ENCODE data around the gene DHTKD1.
"Not testable (repeated sequence)": the region's sequence is repeated elsewhere in the genome, so short reads cannot be mapped to it uniquely, and the experiment has no call there.

Gene DHTKD1

DNA sequence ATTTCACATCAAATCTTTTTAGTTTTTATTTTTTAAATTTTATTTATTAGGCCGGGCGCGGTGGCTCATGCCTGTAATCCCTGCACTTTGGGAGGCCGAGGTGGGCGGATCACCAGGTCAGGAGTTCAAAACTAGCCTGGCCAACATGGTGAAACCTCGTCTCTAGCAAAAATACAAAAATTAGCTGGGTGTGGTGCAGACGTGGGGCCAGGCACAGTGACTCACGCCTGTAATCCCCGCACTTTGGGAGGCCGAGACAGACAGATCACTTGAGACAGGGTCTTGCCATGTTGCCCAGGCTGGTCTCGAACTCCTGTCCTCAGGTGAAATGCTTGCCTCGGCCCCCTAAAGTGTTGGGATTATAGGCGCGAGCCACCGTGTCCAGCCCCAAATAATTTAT is 2.7 kb downstream of the DHTKD1 start:
- not testable (repeated sequence) for DNase-seq

DNA sequence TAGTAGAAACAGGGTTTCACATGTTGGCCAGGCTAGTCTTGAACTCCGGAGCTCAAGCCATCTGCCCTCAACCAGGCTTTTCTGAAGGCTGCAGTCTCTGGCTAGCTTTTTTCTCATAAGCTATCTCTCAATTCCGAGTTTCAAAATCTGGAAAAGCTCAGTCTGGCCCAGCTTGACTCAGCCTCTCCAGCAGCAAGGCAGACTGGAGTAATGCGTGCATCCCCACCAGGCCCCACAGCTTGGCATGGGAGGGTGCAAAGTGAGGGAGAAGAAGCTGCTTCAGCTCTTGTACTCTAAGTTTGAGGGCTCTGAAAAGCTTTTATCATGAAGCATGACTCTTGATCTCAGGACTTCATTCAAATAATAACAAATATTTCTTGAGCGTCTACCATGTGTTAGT is 4.8 kb downstream of the DHTKD1 start:
- no peak for DNase-seq

DNA sequence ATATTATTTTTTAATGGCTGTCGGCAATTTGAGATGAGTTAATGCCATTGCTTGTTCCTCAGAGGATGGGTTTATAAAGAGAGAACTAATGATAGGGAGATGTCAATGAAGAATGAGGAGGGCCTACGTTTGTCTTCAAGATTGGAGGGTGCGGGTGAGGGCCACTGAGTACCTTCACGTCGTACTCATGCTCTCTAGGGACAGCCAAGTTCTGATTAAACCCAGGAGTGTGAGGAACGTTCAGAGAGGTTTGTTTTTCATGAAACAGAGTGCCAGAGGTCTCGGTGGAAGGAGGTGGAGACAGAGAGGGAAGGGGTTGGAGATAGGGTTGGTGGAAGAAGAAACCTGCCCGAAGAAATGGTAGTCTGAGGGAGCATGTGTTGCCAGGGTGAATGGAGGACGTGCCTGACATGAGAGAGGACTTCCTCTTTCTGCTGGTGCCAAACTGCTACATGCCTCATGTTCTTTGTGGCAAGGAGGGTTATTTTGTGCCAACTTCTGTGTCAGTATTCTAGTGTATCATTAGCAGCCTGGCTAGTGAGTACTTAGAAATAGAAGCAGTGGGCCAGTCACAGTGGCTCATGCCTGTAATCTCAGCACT is 8.9 kb downstream of the DHTKD1 start:
- peak in 1 of 2 donors; percentile 30 for DNase-seq

DNA sequence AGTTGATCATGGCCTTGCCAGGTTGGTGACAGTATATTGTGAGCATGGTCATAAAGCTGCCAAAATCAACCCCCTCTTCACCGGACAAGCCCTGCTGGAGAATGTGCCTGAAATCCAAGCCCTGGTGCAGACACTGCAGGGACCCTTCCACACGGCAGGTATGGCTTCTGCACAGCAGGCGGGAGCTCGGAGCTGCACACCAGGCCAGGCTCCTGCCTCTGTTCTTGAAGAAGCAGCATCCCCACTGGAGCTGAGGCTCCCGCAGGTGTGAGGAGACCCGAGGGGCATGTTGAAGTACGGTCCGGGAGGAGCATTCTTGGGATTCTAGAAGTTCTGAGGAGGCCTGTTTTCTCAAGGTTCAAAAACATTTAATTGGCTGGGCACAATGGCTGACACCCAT is 12.7 kb downstream of the DHTKD1 start:
- no peak for DNase-seq

DNA sequence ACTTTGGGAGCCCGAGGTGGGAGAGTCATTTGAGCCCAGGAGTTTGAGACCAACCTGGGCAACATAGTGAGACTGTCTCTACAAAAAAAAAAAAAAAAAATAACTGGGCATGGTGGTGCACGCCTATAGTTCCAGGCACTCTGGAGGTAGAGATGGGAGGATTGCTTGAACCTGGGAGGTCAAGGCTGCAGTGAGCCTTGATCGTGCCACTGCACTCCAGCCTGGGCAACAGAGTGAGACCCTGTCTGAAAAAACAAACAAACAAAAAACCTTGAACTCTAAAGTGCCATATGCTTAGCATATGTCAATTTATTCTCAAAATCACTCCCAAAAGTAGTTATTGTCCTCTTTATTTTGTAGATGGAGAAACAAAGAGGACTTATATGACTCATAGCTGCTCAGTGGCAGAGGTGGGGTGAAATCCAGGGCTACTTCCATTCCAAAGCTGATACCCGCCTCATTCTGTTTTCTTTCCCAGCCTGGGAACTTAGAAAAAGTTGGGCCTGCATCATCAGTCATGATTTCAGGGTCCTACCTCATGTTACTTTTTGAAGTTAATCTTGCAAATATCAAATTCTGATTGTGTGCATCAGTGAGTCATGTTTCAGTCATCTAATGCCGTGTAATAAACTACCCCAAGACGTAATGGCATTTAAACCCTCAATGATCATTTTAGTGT is 13.3 kb downstream of the DHTKD1 start:
- no peak for DNase-seq

DNA sequence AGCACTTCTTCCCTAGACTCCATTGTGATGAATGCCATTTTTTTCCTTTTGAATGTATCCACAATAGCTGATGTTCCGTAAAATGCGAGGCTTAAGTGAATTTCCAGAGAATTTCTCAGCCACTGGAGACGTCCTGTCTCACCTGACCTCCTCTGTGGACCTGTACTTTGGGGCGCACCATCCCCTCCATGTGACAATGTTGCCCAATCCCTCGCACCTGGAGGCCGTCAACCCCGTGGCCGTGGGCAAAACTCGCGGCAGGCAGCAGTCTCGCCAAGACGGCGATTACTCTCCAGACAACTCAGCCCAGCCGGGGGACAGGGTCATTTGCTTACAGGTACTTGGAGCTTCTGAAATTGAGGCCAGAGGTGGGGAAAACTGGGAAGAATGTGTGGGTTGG is 20.2 kb downstream of the DHTKD1 start:
- no peak for DNase-seq

DNA sequence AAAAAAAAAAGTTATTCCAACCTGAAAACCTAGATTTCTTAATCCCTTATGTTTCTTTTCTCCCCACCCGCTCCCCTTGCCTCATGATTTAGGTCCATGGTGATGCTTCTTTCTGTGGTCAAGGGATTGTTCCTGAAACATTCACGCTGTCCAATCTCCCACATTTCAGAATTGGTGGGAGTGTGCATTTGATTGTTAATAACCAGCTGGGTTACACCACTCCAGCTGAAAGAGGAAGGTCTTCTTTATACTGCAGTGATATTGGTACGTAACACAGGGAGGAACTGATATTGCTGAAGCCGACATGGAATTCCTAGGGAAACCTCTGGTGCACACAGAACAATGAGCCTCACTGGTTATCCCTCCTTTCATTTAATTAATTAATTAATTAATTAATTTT is 22.7 kb downstream of the DHTKD1 start:
- no peak for DNase-seq

DNA sequence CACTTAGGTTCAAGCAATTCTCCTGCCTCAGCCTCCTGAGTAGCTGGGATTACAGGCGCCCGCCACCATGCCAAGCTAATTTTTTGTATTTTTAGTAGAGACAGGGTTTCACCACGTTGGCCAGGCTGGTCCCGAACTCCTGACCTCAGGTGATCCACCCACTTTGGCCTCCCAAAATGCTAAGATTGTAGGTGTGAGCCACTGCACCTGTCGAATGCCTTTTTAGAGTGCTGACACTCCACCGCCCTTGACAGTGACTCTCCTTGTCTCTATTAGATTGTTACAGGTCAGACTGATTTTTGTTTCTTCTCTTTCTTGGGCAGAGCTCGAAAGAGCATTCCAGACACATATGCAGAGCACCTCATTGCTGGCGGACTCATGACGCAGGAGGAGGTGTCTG is 28.6 kb downstream of the DHTKD1 start:
- not testable (repeated sequence) for DNase-seq

DNA sequence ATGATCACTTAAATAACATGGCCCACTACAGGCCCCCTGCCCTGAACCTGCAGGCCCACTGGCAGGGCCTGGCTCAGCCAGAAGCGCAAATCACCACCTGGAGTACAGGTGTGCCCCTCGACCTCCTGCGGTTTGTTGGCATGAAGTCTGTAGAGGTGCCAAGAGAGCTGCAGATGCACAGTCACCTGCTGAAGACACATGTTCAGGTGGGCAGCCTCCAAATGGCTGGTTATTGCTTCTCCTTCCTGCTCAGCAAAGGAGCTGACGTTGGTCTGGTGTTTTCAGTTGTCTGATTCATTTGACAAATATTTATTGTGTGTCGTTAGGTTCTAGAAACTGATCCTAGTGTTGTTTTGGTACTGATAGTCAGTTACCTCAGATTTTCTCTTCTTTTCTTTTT is 29.0 kb downstream of the DHTKD1 start:
- DNase-seq, result no peak

DNA sequence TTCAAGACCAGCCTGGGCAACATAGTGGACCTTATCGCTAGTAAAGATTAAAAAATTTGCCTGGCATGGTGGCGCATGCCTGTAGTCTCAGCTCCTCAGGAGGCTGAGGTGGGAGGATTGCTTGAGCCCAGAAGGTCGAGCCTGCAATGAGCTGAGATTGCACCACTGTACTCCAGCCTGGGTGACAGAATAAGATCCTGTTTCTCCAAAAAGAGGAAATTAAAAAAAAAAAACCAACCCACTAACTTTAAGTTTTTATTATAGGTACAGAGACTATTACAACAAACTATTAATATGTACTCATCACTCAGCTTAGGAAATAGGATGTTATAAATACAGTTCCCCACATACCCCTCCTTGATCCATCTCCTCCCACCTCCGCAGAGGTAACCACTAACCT is 30.2 kb downstream of the DHTKD1 start:
- DNase-seq, result no peak

DNA sequence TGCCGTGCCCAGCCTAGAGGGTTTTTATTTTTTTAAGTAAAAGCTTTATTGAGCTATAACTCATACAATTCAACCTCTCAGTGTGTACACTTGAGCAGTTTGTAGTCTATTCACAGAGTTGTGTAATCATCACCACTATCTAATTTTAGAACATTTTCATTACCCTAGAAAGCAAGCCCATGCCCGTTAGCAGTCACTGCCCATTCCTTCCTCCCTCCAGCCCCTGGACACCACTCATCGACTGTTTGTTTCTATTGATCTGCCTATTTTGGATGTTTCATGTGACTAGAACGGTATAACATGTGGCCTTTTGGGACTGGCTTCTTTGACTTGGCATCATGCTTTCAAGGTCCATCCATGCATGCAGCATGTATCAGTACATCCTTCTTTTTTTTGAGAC is 35.0 kb downstream of the DHTKD1 start:
- DNase-seq, result no peak

DNA sequence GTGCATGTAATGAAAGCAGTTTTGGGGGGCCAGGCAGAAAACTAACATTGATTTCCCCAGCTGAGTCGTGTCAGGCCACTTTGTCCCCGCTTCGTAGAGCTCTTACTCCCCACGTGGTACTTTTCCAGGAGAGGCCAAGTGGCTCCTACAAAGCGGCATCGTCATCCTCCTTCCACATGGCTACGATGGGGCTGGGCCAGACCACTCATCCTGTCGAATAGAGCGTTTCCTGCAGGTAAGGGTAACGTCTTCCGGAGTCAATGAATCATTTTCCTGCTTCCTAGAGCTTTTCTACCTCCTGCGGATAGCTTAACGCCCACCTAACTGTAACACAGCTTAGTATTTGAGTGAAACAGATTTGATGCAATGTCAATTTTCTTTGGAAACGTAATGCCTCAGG is 39.0 kb downstream of the DHTKD1 start:
- DNase-seq, result no peak

DNA sequence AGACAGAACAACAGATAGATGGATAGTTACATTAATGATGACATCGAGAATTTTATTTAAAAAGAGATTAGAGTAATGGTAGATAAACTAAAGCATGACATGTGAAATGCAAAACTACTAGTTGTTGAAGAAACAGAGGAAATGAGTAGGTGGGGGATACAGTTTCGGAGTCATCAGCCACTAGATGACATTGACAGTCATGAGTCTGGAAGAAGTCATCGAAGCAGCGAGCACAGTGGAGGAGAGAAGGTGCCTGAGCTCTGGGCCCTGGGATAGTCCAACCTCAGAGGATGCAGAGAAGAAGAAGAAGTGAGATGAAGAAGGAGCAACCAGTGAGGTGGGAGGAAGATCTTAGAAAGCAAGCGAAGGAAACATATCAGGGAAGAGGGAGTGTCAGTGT is 40.5 kb downstream of the DHTKD1 start:
- DNase-seq, result no peak

DNA sequence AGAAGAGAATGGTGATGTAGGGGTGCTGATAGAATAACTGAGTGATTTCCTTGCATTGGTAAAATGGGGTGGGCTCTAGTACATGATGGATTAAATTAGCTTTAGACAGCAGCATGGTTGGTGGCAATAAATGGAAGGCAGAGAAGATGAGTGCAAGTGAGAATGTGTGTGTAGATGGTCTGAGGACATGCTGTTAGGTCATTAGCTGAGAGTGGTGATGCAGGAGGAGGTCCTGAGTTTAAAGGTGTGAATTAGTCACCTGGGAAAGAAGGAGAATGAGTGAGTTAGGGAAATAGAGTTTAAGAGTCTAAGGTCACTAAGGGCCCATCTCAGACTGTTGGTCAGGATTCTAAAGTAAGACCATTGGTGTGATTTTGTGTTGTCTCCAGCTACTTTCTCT is 42.8 kb downstream of the DHTKD1 start:
- no peak for DNase-seq

DNA sequence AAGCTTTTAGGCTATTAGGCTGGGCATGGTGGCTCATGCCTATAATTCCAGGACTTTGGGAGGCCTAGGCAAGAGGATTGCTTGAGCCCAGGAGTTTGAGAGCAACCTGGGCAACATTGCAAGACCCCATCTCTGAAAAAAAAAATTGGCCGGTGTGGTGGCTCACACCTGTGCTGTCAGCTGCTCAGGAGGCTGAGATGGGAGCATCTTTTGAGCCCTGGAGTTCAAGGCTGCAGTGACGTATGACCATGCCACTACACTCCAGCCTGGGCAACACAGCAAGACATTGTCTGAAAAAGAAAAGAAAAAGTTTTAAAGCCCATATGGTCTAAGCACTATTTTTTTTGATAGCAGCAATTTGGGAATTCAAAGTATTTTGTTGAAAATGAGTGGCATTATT is 44.9 kb downstream of the DHTKD1 start:
- no peak for DNase-seq

DNA sequence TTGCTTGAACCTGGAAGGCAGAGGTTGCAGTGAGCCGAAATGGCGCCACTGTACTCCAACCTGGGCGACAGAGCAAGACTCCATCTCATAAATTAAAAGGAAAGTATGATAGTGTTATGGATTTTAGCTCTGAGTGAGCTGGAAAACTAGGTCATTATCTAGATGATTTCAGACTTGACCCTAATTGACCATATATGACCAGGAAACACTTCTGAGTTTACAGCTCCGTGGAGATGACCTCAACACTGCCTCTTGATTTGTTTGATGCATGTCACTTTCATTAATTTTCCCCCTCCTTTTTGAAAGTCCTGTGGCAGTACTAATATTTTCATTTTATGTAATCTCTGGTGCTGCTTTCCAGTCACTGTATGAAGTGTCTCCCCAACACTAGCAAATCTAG is 52.9 kb downstream of the DHTKD1 start:
- DNase-seq, result no peak

DNA sequence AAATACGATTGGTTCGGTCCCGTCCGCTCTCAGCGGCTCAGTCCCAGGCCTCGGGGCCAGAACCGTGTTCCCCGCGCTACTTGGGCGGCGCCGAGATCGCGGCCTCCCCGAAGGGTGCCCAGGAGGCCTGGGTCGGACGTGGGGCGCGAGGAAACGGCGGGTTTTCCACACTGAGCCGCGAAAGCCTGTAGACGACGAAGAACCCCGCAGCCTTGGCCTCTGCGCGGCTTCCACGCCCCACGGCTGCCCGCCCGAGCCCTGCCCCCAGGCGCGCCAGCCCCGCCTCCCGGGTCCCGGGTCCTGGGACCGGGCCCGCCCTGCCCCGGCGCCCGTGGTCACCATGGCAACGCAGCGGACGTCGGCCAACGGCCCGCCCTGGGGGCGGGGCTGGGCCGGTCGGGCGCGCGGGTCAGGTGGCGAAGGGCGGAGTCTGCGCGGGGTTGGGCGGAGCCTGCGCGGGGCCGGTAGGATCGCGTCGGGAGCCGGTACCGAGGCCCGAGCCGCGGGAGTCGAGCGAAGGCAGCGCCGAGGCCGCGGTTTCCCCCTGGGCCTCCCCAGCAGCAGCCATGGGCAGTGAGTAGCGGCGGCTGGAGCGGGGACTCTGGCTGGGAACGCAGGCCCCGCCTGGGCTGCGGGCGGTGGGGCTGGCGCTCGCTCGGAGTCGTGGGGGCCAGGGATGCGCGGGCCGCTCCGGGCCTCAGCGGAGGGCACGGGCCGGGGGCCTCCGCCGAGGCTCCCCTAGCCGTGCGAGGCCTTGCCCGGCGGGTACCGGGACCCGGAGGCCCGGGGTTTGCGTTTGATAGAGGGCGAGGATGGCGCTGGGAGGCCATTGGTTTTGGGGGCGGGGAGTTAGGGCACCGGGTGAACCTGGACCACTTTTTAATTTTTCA is 60.7 kb downstream of the DHTKD1 start, which contains the start of gene SEC61A2:
Gene SEC61A2, plus strand, starts transcription at position 456 of the 890 bp plus-strand sequence. Its CDS starts 111 bp downstream, at position 567.
- DNase-seq, result peak; percentile 96 to 98

DNA sequence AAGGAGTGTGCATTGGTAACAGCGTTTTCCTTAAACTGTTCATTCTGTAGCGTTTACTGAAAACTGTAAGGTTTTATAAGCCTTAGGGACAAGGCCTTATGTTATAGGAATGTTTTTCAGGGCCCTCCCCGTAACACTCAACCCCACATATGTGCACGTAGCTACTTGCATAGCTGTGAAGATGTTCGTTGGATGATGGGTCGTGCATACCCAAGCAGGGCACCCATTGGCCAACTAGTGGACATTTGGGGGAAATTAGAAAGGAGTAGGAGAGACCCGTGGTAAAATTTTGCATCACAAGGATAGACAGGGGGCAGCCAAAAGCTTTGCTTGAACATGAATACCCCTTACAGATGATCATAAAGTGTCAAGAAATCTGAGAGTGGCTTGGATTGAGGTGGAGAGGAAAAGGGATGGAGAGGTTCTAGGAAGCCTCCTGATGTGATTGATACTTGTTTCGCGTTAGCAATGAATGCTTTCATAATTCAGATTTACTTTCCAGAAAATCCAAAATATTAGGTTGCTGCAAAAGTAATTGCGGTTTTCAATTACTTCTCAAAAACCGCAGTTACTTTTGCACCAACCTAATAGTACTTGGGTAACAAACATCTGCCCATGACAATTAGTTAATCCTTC is 61.6 kb downstream of the DHTKD1 start:
- peak; percentile 44 to 67 for DNase-seq

DNA sequence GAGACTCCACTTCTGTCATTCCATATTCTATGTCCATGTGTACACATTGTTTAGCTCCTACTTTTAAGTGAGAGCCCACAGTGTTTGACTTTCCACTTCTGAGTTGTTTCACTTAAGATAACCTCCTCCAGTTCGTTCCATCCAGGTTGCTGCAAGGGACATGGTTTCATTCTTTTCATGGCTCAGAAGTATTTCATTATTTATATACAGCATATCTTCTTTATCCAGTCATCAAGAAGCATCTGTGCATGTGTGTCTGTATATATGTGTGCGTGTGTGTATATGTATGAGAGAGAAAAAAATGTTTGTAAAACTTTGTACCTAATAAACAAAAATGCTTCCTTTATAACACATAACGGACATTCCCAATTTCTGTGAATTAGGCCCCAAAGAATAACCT is 66.9 kb downstream of the DHTKD1 start:
- no peak for DNase-seq

DNA sequence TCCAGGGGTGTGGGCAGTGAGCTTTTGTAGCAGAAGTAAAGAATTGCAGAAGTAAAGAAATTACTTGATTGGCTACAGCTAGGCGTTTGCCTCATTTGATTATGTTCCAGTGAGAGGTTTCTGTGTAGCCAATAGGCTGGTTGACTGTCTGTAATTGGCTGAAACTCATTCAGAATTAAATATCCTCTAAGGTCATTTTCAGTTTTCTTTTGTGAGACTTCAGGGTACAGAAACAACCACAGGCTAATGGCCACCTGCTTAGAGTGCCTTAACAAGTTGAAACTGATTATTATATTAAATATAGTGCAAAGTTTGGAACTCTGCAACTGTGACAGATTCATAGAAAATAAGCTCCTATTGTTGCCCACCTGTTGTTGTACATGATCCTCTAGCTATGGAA is 71.3 kb downstream of the DHTKD1 start:
- no peak for DNase-seq

DNA sequence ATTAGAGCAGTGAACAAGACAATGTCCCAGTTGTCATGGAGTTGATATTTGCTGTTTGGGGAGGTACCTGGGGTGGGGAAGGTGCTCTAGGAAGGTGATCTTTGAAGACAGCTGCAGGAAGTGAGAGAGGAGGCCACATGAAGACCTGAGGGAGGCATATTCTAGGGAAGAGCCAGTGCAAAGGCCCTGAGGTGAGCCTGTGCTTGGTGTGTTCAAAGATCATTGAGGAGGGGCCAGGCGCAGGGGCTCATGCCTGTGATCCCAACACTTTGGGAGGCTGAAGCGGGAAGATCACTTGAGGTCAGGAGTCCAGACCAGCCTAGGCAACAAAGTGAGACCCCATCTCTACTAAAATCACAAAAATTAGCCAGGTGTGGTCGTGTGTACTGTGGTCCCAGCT is 75.8 kb downstream of the DHTKD1 start:
- DNase-seq, result no peak

DNA sequence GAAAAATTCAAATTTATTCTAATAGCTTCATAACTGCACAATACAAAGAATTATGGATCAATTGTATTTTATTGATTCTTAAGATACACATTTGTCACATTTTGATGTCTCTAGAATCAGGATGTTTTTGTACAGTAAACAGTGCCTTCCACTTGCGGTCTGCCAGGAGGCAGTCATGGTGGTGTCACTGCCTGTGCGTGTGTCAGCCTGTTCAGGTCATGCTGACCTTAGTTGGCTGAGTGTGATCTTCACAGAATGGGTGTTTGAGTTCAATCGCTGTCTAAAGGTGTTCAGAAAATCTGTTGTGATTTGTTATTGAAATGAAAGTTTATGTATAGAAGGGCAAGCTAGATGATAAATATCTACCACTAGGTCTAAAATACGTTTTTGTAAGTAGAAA is 81.4 kb downstream of the DHTKD1 start:
- no peak for DNase-seq

DNA sequence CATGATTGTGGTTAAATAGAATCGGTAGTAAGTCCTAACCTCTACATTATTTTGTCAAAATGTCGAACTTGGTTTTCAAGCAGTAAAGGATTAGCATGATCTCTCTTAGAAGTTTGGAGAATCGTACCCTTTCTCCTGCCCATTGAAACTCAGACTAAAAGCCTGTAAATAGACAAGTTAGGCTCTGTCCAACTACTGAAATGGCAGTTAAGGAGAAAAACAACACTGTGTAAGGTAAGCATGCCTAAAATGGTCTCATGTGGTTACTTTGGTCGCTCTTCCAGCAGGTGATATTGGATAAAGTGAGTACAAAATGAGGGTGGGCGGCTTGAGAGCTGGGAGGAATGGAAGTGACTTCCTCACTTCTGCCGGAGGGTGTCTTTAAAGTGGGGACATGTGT is 85.8 kb downstream of the DHTKD1 start:
- DNase-seq, result no peak

All from CD4-positive, alpha-beta T cell treated with Interferon alpha-2 for 1 hour (primary cell).